ENCODE data around the gene SMPD3. TPM values are rescaled to one million over a fixed set of nuclear protein-coding genes. Genes with fewer than 3 reads are reported as not detected.

Gene SMPD3
- total RNA-seq, 1 experiment from 2014 or later, result 0.89 TPM

GRCh38 chr16:68309799-68310198 is 138.5 kb downstream of the SMPD3 start (continued):
- no peak for TF ChIP-seq EZH2 (IDR thresholded peaks at IDR 0.05)

Other genes with a start within 250 kb of the SMPD3 start
- 42.5 TPM for gene ESRP2, start 212.4 kb downstream of the SMPD3 start, total RNA-seq (2021; ENCODE audit: unreplicated experiment)
- gene PLA2G15, start 203.1 kb downstream of the SMPD3 start, total RNA-seq (2021; ENCODE audit: unreplicated experiment), result 7.5 TPM
- gene SLC7A6, start 184.0 kb downstream of the SMPD3 start, total RNA-seq (2021; ENCODE audit: unreplicated experiment), result 28.5 TPM
- gene SLC7A6OS, start 137.6 kb downstream of the SMPD3 start, total RNA-seq (2021; ENCODE audit: unreplicated experiment), result 16.4 TPM
- gene PRMT7, start 137.5 kb downstream of the SMPD3 start, total RNA-seq (2021; ENCODE audit: unreplicated experiment), result 34.4 TPM
- gene ZFP90, start 90.8 kb upstream of the SMPD3 start, total RNA-seq (2021; ENCODE audit: unreplicated experiment), result 21.8 TPM
- gene CDH3, start 196.8 kb upstream of the SMPD3 start, total RNA-seq (2021; ENCODE audit: unreplicated experiment), result 94.7 TPM

All from HCT116 (cell line).